T-cell (primary cell): ENCODE measurements around the gene EFNB2. TPM values are rescaled to one million over a fixed set of nuclear protein-coding genes. Genes with fewer than 3 reads are reported as not detected.

Source experiments
- ATAC-seq, 4 experiments: fragments of 200-7000 bp in 3 of 4; fragments of 150-1000 bp in 1 of 4; cut with Tn5 transposase; replicated peaks in 1 of 4; 1 replicate in 3 of 4; 2 replicates in 1 of 4; pipeline ENCODE4 v1.10.0; 2021; ENCODE audit warnings: moderate library complexity in 3 of 4, mild to moderate bottlenecking in 2 of 4, moderate number of reproducible peaks in 1 of 4
- CTCF ChIA-PET, 2 donors: fragments of 300-600 bp; sonication (Branson Sonifier 250); formaldehyde crosslinking; loops; one replicate each; lab custom pipeline; 2022; ENCODE audit warnings: antibody characterized with exemption in 2 of 2; lab: Charles Lee
- POLR2A ChIA-PET, 2 donors: fragments of 300-600 bp; sonication (Branson Sonifier 250); formaldehyde crosslinking; loops; one replicate each; lab custom pipeline; 2022; ENCODE audit warnings: antibody characterized with exemption in 2 of 2; lab: Charles Lee
- DNase-seq, 35 experiments: peaks; one replicate each; pipeline versions ENCODE4 v3.0.0 to v3.0.0-alpha.2; 2013 to 2023
- H3K27ac ChIP-seq: one replicate; pipeline ENCODE4 v1.5.1; 2013; ENCODE audit warnings: low read length
- H3K27me3 ChIP-seq, 2 experiments: replicated peaks in 1 of 2; 1 replicate in 1 of 2; 2 replicates in 1 of 2; pipeline versions ENCODE4 v1.6.1 to v1.7.0; 2013; ENCODE audit warnings: low read length in 1 of 2, mixed read lengths in 1 of 2; ENCODE audit not compliant: control insufficient read depth in 2 of 2, insufficient read depth in 2 of 2; ENCODE audit errors: extremely low read depth in 1 of 2
- H3K36me3 ChIP-seq, 2 donors: 1 replicate in 1 of 2; 2 replicates in 1 of 2; pipeline versions ENCODE4 v1.6.1 to v1.7.0; 2013; ENCODE audit warnings: low read length in 1 of 2; ENCODE audit not compliant: control insufficient read depth in 2 of 2, insufficient read depth in 1 of 2; ENCODE audit errors: extremely low read depth in 1 of 2
- H3K4me1 ChIP-seq, 2 experiments: 1 replicate in 1 of 2; 2 replicates in 1 of 2; pipeline versions ENCODE4 v1.6.1 to v1.7.0; 2013; ENCODE audit warnings: low read length in 2 of 2, mixed read lengths in 1 of 2; ENCODE audit not compliant: insufficient read depth in 2 of 2, control insufficient read depth in 1 of 2; ENCODE audit errors: extremely low read depth in 1 of 2
- H3K4me3 ChIP-seq, 2 donors: 1 replicate in 1 of 2; 2 replicates in 1 of 2; pipeline versions ENCODE4 v1.5.1 to v1.7.0; 2013; ENCODE audit warnings: mild to moderate bottlenecking in 2 of 2, low read length in 1 of 2, moderate library complexity in 1 of 2; ENCODE audit not compliant: control insufficient read depth in 1 of 2; ENCODE audit errors: extremely low read depth in 1 of 2
- H3K9me3 ChIP-seq: 2 replicates; pipeline ENCODE4 v1.7.0; 2013
- H3K27ac Mint-ChIP-seq, 2 donors: one replicate each; pipeline ENCODE4 v1.8.0; 2020 to 2021; ENCODE audit warnings: mild to moderate bottlenecking in 2 of 2, mixed read lengths in 2 of 2
- H3K27me3 Mint-ChIP-seq, 2 donors: one replicate each; pipeline ENCODE4 v1.8.0; 2021 to 2022; ENCODE audit warnings: mixed read lengths in 2 of 2
- H3K36me3 Mint-ChIP-seq: one replicate; pipeline ENCODE4 v1.8.0; 2021; ENCODE audit warnings: mixed read lengths
- H3K4me1 Mint-ChIP-seq, 3 donors: one replicate each; pipeline ENCODE4 v1.8.0; 2020 to 2022; ENCODE audit warnings: mixed read lengths in 3 of 3, mild to moderate bottlenecking in 1 of 3
- H3K4me3 Mint-ChIP-seq, 3 donors: one replicate each; pipeline ENCODE4 v1.8.0; 2020 to 2022; ENCODE audit warnings: mild to moderate bottlenecking in 3 of 3, mixed read lengths in 3 of 3, moderate library complexity in 3 of 3
- H3K9me3 Mint-ChIP-seq, 3 donors: one replicate each; pipeline ENCODE4 v1.8.0; 2020 to 2022; ENCODE audit warnings: mixed read lengths in 3 of 3
- WGBS: methylation state at CpG from one replicate; pipeline ENCODE4 v1.1.5; 2013; ENCODE audit warnings: missing lambda C conversion rate; ENCODE audit not compliant: insufficient coverage; 5-methylcytosine and 5-hydroxymethylcytosine counted together
- total RNA-seq, 35 experiments: library from RNA in 6 of 35; stranded (reverse) in 6 of 35; fragments of 120-200 nt in 1 of 35; gene quantifications; one replicate each; pipeline versions ENCODE4 v1.2.1 to v1.2.4 and lab custom pipeline; 2013 to 2026

The EFNB2 gene
- total RNA-seq, 5 donors from 2014 or later (not counting 1 experiment from before 2014, with no cell fraction given): 0.18 to 0.47 (median 0.33) TPM

DNA sequence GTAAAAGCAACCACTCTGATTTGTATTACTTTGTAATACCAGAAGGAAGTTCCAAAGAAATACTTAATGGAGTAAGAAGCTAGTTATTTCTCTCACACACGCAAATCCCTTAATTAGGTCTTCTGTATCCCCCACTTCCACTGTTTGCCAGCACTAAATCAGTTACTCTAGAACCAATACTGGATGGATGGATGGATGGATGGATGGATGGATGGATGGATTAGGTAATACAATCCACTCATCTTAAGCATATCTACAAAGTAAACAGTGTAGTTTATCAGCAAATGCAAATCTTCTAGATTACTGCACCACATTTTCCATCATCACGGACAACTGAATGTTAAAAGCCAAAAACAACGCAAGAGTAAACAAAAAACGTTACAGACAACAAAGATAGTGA, 5.2 kb upstream of the EFNB2 start:
- peaks cover 14% of the 10 kb centered on the region for H3K36me3 Mint-ChIP-seq
- ATAC-seq (no peak), DNase-seq (no peak)
- H3K4me1 Mint-ChIP-seq: peaks cover 4 to 7% (median 4%) of the 10 kb centered on the region in 3 donors
- H3K4me3 Mint-ChIP-seq: no peak overlapping the region
- ChIA-PET POLR2A (no interaction called here), CTCF (interaction anchor here in 1 of 2 donors (1.1 kb wide), 1 partner anchor 9 kb away, joined by 3 read pairs; no protein-coding TSS in a partner anchor)
- H3K27ac Mint-ChIP-seq: no peak overlapping the region
- no peak overlapping the region for H3K27ac ChIP-seq
- peaks cover 0 to 20% of the 10 kb centered on the region in 2 donors for H3K36me3 ChIP-seq
- H3K9me3 ChIP-seq: no peaks in the 10 kb centered on the region
- H3K9me3 Mint-ChIP-seq: no peaks in the 10 kb centered on the region
- no peak overlapping the region for H3K4me3 ChIP-seq
- peaks cover 0 to 9% of the 10 kb centered on the region in 2 experiments for H3K4me1 ChIP-seq
- peaks cover 0 to 2% of the 10 kb centered on the region in 2 donors for H3K27me3 Mint-ChIP-seq
- 88% methylated on average over 3 of the region's 4 CpGs for WGBS
- H3K27me3 ChIP-seq: peaks cover 0 to 5% of the 10 kb centered on the region in 2 experiments

DNA sequence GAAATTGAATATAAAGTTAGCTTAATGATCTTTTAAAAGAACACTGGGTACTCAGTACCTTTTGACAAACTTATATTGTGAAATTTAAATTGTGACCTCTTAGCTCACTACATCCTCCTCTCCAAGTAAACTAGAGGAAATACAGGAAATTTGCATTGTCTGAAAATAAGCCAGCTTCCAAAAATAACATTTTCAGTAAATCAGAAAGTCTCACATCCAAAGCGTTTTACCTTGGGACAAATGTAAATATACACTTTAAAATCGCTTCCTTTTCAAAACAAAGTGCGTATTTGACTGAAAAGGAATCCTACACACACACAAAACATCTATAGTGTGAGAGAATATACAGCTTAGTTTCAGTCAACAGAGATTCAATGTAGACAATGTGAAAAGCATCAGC, 2.1 kb upstream of the EFNB2 start:
- H3K27ac Mint-ChIP-seq: no peak overlapping the region
- no peaks in the 10 kb centered on the region for H3K36me3 ChIP-seq
- no peak for ATAC-seq

DNA sequence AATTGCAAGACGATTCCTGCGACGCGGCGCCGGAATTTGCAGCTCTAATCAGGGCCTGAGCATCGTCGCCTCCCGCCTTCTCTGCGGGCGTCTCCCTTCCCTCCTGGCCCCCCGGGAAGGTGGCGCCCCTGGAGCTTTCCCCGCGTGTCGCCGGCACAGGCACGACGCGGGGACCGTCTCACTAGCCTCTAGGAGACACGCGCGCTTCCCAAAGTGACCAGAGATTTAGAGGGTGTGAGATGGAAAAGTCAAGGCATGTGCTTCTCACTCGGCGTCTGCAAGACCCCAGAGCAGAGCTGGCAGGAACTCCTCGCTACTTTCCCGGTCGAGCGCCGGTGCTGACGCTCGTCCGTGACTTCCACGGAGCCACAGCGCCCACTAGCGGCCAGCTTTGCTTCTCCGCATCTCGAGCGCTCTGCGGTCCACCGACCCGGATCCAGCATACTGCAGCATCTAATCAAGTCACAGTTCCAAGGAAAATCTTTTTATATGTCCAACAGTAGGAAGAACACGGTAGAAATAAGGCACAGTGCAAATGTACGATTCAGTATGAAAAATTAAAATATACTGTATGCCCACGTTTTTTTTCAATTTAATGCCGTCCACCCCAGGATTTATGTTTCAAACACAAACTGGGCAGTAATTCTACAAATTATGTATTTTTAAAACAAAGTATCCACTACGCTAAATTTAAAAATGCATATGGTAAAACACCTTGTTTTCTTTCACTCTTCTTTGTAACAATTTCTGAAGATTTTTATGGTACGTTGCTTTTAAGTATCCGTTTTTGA, 977 bp upstream of the EFNB2 start:
- Histone ChIP-seq H3K27ac (no peak overlapping the region), H3K4me3 (peak overlapping the region; percentile 63 to 71), H3K27me3 (peaks cover 8 to 27% of the 10 kb centered on the region in 2 experiments), H3K36me3 (no peaks in the 10 kb centered on the region), H3K9me3 (no peaks in the 10 kb centered on the region), H3K4me1 (peaks cover 9 to 24% of the 10 kb centered on the region in 2 experiments)
- peak; percentile 38 to 53 (median 42) for ATAC-seq
- Mint-ChIP-seq H3K4me1 (peaks cover 21 to 25% (median 21%) of the 10 kb centered on the region in 3 donors), H3K27me3 (peaks cover 19 to 28% of the 10 kb centered on the region in 2 donors), H3K4me3 (peak overlapping the region; percentile 89 to 90 (median 90)), H3K36me3 (peaks cover 4% of the 10 kb centered on the region), H3K9me3 (no peaks in the 10 kb centered on the region), H3K27ac (peak overlapping the region; percentile 18 to 66)
- DNase-seq: peak; percentile 52 to 94 (median 82)
- CTCF ChIA-PET: interaction anchor here (0.6 to 2.4 kb wide), 16 partner anchors 9 to 1965 kb away, joined by 3 to 11 read pairs (median 4); partner anchors contain the start of gene ARGLU1 (in 1 of the 2)
- POLR2A ChIA-PET: no interaction called here
- WGBS: under 1% methylated on average over 41 of the region's 50 CpGs

More for the DNA sequence above, 2.1 kb upstream of the EFNB2 start:
- CTCF ChIA-PET: interaction anchor here (0.6 to 2.4 kb wide), 9 partner anchors 18 to 1764 kb away, joined by 3 to 9 read pairs (median 4); no protein-coding TSS in a partner anchor
- Histone ChIP-seq H3K4me3 (no peak overlapping the region), H3K27me3 (peaks cover 2 to 25% of the 10 kb centered on the region in 2 experiments), H3K4me1 (peaks cover 9 to 23% of the 10 kb centered on the region in 2 experiments), H3K9me3 (no peaks in the 10 kb centered on the region), H3K27ac (no peak overlapping the region)
- Mint-ChIP-seq H3K9me3 (no peaks in the 10 kb centered on the region), H3K4me1 (peaks cover 19 to 21% (median 20%) of the 10 kb centered on the region in 3 donors), H3K27me3 (peaks cover 10 to 20% of the 10 kb centered on the region in 2 donors), H3K4me3 (peak overlapping the region in 1 of 3 donors; percentile 25), H3K36me3 (peaks cover 12% of the 10 kb centered on the region)
- DNase-seq: no peak
- POLR2A ChIA-PET: no interaction called here
- WGBS: no CpG with 5 or more reads among the region's 3 CpGs

DNA sequence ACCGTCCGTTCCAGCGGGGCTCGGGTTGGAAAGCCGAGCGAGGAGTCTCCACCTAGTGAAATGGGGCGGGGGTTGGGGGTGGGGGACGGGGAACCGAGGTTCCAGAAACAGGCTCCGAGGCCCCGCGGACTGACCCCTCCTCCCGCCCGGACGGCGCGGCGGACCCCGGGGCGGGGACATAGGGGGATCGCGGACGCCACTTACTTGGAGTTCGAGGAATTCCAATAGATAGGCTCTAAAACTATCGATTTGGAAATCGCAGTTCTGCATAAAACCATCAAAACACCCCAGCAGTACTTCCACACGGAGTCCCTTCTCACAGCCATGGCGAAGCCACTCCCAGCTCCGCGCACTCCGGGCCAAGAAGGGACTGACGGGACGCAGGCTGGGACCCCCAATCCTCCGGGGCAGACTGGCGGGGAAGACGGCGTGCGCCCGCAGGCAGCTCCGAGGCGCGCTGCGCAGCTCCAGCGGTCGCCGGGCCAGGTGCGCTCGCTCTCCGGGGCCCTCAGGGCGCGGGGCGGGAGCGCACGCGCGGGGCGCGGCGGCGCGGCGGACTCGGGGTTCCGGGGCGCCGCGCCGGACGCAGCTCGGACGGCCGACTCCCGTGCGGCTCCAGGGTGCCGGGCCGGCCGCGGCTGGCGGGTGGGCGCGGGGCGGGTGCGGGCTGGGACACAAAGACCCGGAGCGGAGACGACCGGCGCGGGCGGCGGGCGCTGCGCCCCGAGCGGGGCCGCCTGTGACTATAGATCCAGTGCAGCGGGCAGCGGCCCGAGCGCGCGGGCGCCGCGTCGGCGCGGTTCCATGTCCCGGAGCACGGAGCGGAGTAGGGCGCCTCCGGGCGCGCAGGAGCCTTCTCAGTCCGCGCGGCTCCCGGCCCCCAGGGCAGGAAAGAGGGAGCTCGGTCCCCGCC, 567 bp downstream of the EFNB2 start:
- 1% methylated on average over 105 of the region's 121 CpGs for WGBS
- ChIA-PET CTCF (interaction anchor here (0.6 to 2.1 kb wide), 8 partner anchors 10 to 1124 kb away, joined by 3 to 11 read pairs (median 5); partner anchors contain the start of gene ARGLU1 (in 1 of the 2)), POLR2A (interaction anchor here in 1 of 2 donors (0.5 kb wide), 1 partner anchor 9 kb away, joined by 4 read pairs; no protein-coding TSS in a partner anchor)
- H3K4me3 ChIP-seq: peak overlapping the region; percentile 34 to 72
- Mint-ChIP-seq H3K4me1 (peaks cover 21 to 25% (median 21%) of the 10 kb centered on the region in 3 donors), H3K36me3 (no peaks in the 10 kb centered on the region), H3K4me3 (peak overlapping the region; percentile 82 to 90 (median 84)), H3K9me3 (no peaks in the 10 kb centered on the region), H3K27ac (no peak overlapping the region), H3K27me3 (peaks cover 29 to 42% of the 10 kb centered on the region in 2 donors)
- peaks cover 9 to 24% of the 10 kb centered on the region in 2 experiments for H3K4me1 ChIP-seq
- ATAC-seq (peak; percentile 20 to 36 (median 24)), DNase-seq (peak in 24 of 35 experiments; percentile 1 to 43 (median 8))
- no peaks in the 10 kb centered on the region for H3K9me3 ChIP-seq
- peaks cover 8 to 29% of the 10 kb centered on the region in 2 experiments for H3K27me3 ChIP-seq
- H3K27ac ChIP-seq: no peak overlapping the region
- no peaks in the 10 kb centered on the region for H3K36me3 ChIP-seq

DNA sequence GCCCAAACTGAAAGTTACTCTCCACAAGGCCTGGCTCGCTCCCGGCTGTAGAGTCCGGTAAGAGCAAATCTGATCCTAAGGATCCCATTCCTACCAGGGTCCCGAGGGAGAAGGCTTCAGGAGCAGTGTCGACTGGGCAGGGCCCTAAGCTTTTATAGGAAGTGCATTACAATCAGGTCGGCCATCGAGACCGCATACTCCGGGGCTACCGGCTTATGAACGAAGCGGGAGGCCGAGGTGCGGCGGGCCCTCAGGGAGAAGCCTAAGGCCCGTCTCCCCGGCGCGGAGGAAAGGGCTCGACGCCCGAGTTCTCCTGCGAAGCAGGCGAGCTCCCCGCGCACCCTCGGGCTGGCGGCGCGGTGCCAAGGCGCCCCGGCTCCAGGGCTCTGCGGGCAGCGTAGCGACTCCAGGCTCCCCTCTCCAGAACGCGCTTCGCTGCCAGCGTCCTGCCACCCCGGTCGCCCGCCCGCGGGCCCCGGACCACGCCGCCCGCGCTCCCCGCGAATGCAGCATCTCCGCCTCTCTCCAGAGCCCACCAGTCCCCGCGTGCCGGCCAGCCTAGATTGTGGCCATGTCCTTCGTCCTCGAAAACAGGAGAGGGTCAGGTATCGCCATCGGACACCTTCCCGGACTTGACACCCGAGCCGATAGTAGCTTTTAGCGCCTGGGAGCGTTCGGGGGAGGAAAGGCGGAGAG, 1.4 kb downstream of the EFNB2 start:
- peaks cover 9 to 24% of the 10 kb centered on the region in 2 experiments for H3K4me1 ChIP-seq
- Mint-ChIP-seq H3K4me1 (peaks cover 21 to 25% (median 21%) of the 10 kb centered on the region in 3 donors), H3K4me3 (peak overlapping the region; percentile 68 to 90 (median 70)), H3K27ac (no peak overlapping the region), H3K9me3 (no peaks in the 10 kb centered on the region), H3K36me3 (no peaks in the 10 kb centered on the region), H3K27me3 (peaks cover 37 to 48% of the 10 kb centered on the region in 2 donors)
- H3K9me3 ChIP-seq: no peaks in the 10 kb centered on the region
- peaks cover 8 to 30% of the 10 kb centered on the region in 2 experiments for H3K27me3 ChIP-seq
- H3K4me3 ChIP-seq: peak overlapping the region; percentile 34 to 72
- 8% methylated on average over 58 of the region's 66 CpGs for WGBS
- ChIA-PET CTCF (interaction anchor here (0.6 to 1.2 kb wide), 5 partner anchors 9 to 1123 kb away, joined by 3 to 9 read pairs (median 5); no protein-coding TSS in a partner anchor), POLR2A (no interaction called here)
- H3K36me3 ChIP-seq: no peaks in the 10 kb centered on the region
- no peak for ATAC-seq
- DNase-seq: peak in 17 of 35 experiments; percentile 2 to 44 (median 12)
- H3K27ac ChIP-seq: no peak overlapping the region
